Muscle layer of colon (tissue), 2 donors: ENCODE results near the gene MADD.

Source experiments
- H3K27ac ChIP-seq: one replicate; pipeline ENCODE4 v1.7.0; 2013; ENCODE audit warnings: low read depth, mild to moderate bottlenecking, low read length, moderate library complexity
- H3K27me3 ChIP-seq, 2 donors: one replicate each; pipeline ENCODE4 v1.7.0; 2013; ENCODE audit warnings: low read length in 2 of 2, mild to moderate bottlenecking in 2 of 2; ENCODE audit not compliant: insufficient read depth in 2 of 2, control insufficient read depth in 1 of 2
- H3K36me3 ChIP-seq: one replicate; pipeline ENCODE4 v1.7.0; 2013; ENCODE audit warnings: mild to moderate bottlenecking, low read length; ENCODE audit not compliant: insufficient read depth
- H3K4me1 ChIP-seq: one replicate; pipeline ENCODE4 v1.7.0; 2013; ENCODE audit warnings: mild to moderate bottlenecking, low read length; ENCODE audit not compliant: insufficient read depth
- H3K4me3 ChIP-seq, 2 donors: one replicate each; pipeline ENCODE4 v1.7.0; 2013; ENCODE audit warnings: low read length in 2 of 2, low read depth in 1 of 2, mild to moderate bottlenecking in 1 of 2, moderate library complexity in 1 of 2
- H3K9ac ChIP-seq: one replicate; pipeline ENCODE4 v1.7.0; 2013; ENCODE audit warnings: low read length
- H3K9me3 ChIP-seq: one replicate; pipeline ENCODE4 v1.7.0; 2013; ENCODE audit warnings: mild to moderate bottlenecking, low read length
- donor health status: abdominal sarcoma.
- donor health status: Adenocarcinoma of cecum.

MADD gene

DNA sequence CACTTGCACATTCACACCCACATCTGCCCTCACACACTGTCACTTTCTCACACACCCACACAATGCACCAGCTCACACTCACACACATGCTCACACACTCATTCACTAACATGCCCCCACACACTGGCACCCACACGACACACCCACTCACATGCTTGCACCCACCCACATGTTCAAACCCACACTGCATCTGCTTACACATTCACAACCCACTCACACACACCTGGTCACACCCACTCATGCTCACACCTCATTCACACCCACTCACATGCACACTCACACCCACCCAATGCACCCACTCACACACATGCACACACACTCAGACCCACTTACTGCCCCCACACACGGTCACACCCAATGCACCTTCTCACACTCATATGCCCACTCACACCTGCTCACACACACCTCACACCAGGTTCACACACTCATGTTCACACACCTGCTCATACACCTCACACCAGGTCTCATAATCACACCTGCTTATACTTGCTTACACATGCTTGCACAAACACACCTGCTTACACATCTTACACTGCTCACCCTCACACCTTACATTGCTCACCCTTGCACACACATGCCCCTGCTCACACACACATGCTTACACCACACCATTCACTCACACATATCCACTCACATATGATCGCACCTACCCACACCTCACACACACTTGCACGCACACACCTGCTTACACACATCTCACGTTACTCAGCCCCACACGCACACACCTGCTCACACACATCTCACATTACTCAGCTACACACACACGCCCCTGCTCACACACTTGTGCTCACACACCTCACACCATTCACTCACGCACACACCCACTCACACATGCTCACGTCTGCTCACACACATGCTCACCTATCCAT lies 86.4 kb downstream of the MADD start:
- peak overlapping the region in 1 of 2 donors; percentile 55 for H3K4me3 ChIP-seq
- no peaks in the 10 kb centered on the region for H3K9me3 ChIP-seq
- peaks cover 11% of the 10 kb centered on the region for H3K4me1 ChIP-seq
- H3K9ac ChIP-seq = peak overlapping the region; percentile 15
- no peak overlapping the region for H3K27ac ChIP-seq
- no peaks in the 10 kb centered on the region for H3K27me3 ChIP-seq
- H3K36me3 ChIP-seq = peaks cover 17% of the 10 kb centered on the region

GRCh38 chr11:47356998-47357329 lies 87.0 kb downstream of the MADD start:
- no peak overlapping the region for H3K27ac ChIP-seq
- H3K4me1 ChIP-seq = peaks cover 11% of the 10 kb centered on the region
- H3K4me3 ChIP-seq = no peak overlapping the region
- peaks cover 17% of the 10 kb centered on the region for H3K36me3 ChIP-seq
- H3K9ac ChIP-seq = no peak overlapping the region
- H3K27me3 ChIP-seq = no peaks in the 10 kb centered on the region
- no peaks in the 10 kb centered on the region for H3K9me3 ChIP-seq

DNA sequence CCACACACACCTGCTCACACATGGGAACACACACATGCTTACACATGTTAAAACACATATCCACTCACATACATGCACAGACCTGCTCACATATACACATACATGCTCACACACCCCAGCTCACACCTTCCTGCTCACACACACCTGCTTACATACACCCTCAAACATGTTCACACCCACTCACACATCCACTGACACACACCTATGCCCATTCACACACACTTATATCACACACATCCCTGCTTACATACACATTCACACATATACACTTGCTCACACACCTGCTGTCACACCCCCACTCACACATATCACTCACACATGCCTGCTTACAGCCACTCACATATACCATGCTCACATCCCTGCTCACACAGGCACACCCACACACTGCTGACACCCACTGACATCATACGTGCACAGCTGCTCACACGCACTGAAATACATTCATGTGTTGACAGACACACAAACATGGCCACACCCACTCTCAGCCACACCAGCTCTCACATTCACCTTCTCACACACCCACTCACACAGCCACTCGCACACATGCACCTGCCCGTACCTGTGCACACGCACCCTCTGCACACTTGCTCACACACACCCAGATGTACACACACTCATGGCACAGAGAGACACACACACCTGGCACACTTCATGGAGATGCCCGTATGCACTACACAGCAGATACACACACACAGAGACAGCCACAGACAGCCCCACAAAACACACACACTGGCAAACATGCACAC lies 88.2 kb downstream of the MADD start:
- no peak overlapping the region for H3K27ac ChIP-seq
- H3K4me1 ChIP-seq = peaks cover 11% of the 10 kb centered on the region
- H3K9ac ChIP-seq = no peak overlapping the region
- no peak overlapping the region for H3K4me3 ChIP-seq
- no peaks in the 10 kb centered on the region for H3K27me3 ChIP-seq
- no peaks in the 10 kb centered on the region for H3K9me3 ChIP-seq
- H3K36me3 ChIP-seq = peaks cover 17% of the 10 kb centered on the region

DNA sequence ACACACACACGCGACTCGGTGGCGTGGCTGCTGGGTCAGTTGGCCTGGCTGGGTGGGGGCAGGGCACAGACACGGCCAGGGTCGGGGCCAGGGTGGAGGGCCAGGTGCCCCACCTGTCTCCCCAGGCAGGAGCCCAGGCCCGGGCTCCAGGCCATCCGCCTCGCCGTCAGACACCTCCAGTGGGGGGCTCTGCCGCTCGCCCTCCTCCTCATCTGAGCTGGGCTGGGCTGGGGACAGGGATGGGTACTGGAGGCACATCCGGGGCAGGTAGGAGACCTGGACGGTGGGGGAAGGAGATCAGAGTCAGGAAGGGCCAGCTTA lies 88.8 kb downstream of the MADD start:
- H3K9me3 ChIP-seq = no peaks in the 10 kb centered on the region
- no peak overlapping the region for H3K27ac ChIP-seq
- peaks cover 17% of the 10 kb centered on the region for H3K36me3 ChIP-seq
- H3K4me1 ChIP-seq = peaks cover 11% of the 10 kb centered on the region
- H3K4me3 ChIP-seq = no peak overlapping the region
- no peaks in the 10 kb centered on the region for H3K27me3 ChIP-seq
- H3K9ac ChIP-seq = no peak overlapping the region

DNA sequence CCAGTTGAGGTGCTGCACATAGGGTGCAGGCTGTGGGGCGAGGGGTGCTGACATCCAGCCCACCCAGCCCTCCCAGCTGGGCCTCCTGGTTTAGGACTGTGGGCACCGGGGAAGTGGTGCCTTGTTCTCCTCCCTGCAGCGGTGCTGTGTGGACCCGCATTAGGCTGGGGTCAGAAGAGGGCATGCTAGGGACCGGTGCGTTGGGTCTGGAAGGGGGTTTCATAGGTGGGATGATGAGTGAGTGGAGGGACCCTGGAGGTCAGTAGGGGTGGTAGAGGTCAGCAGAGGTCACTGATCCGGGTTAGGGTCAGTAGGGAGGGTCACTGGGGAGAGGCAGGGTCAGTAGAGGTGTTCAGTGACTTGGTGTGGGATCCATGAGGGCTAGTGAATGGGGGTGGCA lies 89.2 kb downstream of the MADD start:
- Histone ChIP-seq H3K27ac (no peak overlapping the region), H3K36me3 (peaks cover 17% of the 10 kb centered on the region), H3K9me3 (no peaks in the 10 kb centered on the region), H3K4me3 (no peak overlapping the region), H3K9ac (no peak overlapping the region), H3K27me3 (no peaks in the 10 kb centered on the region), H3K4me1 (peaks cover 11% of the 10 kb centered on the region)

GRCh38 chr11:47359586-47359985 lies 89.7 kb downstream of the MADD start:
- no peaks in the 10 kb centered on the region for H3K27me3 ChIP-seq
- no peak overlapping the region for H3K9ac ChIP-seq
- H3K4me3 ChIP-seq = no peak overlapping the region
- no peak overlapping the region for H3K27ac ChIP-seq
- H3K4me1 ChIP-seq = peaks cover 8% of the 10 kb centered on the region
- no peaks in the 10 kb centered on the region for H3K9me3 ChIP-seq
- H3K36me3 ChIP-seq = peaks cover 17% of the 10 kb centered on the region

DNA sequence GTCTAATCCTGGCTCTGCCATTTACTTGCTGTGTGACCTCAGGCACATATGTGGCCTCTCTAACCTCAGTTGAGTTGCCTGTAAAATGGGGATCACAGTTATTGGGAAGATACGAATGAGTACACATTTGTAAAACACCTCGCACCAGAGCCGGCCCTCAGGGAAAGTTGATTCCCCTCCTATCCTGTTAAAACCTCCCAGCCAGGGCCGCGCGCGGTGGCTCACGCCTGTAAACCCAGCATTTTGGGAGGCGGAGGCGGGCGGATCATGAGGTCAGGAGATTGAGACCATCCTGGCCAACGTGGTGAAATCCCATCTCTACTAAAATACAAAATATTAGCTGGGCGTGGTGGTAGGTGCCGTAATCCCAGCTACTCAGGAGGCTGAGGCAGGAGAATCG lies 90.4 kb downstream of the MADD start:
- no peak overlapping the region for H3K27ac ChIP-seq
- H3K4me1 ChIP-seq = peaks cover 6% of the 10 kb centered on the region
- H3K9me3 ChIP-seq = no peaks in the 10 kb centered on the region
- no peak overlapping the region for H3K4me3 ChIP-seq
- no peak overlapping the region for H3K9ac ChIP-seq
- peaks cover 17% of the 10 kb centered on the region for H3K36me3 ChIP-seq
- no peaks in the 10 kb centered on the region for H3K27me3 ChIP-seq

GRCh38 chr11:47361419-47361818 lies 91.5 kb downstream of the MADD start:
- Histone ChIP-seq H3K4me1 (no peaks in the 10 kb centered on the region), H3K9ac (no peak overlapping the region), H3K36me3 (peaks cover 13% of the 10 kb centered on the region), H3K27ac (no peak overlapping the region), H3K4me3 (no peak overlapping the region), H3K27me3 (no peaks in the 10 kb centered on the region), H3K9me3 (no peaks in the 10 kb centered on the region)

DNA sequence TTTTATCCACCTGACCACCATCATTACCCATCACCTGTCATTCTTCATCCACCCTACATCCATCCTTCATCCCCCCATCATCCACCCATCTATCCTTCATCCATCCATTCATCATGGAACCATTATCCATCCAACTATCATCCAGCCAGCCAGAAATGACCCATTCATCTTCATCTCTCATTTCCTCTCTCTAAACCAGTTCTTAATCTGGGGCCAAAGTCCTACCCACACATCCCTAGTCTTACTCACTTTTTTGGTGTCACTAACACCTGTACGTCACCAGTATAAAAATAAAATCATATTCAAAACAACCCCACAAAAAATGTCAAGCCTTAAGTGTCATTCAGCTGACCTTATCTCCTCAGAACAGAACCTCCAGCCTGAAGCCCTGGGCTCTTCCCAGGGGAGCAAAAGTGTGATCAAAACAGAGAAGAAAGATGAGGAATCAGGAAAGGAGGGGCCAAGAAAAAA lies 96.1 kb downstream of the MADD start:
- Histone ChIP-seq H3K27me3 (no peaks in the 10 kb centered on the region), H3K27ac (no peak overlapping the region), H3K36me3 (no peaks in the 10 kb centered on the region), H3K9me3 (no peaks in the 10 kb centered on the region), H3K4me3 (no peak overlapping the region), H3K4me1 (no peaks in the 10 kb centered on the region), H3K9ac (no peak overlapping the region)

DNA sequence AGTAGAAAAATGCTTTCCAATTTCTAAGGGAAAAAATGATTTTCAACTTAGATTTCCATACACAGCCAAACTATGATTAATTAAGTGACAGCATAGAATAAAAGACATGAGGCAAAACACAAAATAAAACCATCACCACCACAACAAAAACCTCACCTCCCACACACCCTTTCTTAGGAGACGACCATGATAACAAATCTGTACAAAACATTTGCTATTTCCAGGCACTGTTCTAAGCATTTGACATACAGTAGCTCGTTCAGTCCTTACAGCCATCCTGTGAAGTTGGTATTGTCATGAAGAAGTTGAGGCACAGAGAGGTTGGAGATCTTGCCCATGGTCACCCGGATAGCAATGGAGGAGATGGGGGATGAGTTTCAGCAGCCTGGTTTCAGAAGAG lies 99.7 kb downstream of the MADD start:
- no peaks in the 10 kb centered on the region for H3K4me1 ChIP-seq
- no peaks in the 10 kb centered on the region for H3K36me3 ChIP-seq
- H3K27me3 ChIP-seq = no peaks in the 10 kb centered on the region
- no peak overlapping the region for H3K9ac ChIP-seq
- H3K4me3 ChIP-seq = no peak overlapping the region
- H3K27ac ChIP-seq = no peak overlapping the region
- no peaks in the 10 kb centered on the region for H3K9me3 ChIP-seq

- Histone ChIP-seq H3K9me3 (no peaks in the 10 kb centered on the region), H3K36me3 (no peaks in the 10 kb centered on the region), H3K4me1 (no peaks in the 10 kb centered on the region), H3K4me3 (no peak overlapping the region), H3K9ac (no peak overlapping the region), H3K27me3 (no peaks in the 10 kb centered on the region), H3K27ac (no peak overlapping the region)
Observed at GRCh38 chr11:47372422-47372821, 102.5 kb downstream of the MADD start.
